ENCODE measurements around the gene UBASH3B.

DNA sequence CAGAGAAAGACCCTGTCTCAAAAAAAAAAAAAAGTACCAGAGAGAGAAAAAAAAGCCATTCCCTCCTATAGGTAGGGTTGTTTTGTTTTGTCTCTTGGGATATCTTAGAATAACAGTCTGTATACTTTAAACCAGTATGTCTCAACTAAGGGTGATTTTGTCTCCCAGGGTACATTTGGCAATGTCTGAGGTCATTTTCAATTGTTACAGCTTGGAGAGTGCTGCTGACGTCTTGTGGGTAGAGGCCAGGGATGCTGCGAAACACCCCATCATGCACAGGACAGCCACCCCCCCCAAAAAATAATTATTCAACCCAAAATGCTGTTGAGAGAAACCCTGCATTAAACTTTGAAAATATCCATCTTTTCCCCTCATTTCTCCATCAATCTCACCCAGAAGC, 126.7 kb downstream of the UBASH3B start:
- TF ChIP-seq, protein P1, sequence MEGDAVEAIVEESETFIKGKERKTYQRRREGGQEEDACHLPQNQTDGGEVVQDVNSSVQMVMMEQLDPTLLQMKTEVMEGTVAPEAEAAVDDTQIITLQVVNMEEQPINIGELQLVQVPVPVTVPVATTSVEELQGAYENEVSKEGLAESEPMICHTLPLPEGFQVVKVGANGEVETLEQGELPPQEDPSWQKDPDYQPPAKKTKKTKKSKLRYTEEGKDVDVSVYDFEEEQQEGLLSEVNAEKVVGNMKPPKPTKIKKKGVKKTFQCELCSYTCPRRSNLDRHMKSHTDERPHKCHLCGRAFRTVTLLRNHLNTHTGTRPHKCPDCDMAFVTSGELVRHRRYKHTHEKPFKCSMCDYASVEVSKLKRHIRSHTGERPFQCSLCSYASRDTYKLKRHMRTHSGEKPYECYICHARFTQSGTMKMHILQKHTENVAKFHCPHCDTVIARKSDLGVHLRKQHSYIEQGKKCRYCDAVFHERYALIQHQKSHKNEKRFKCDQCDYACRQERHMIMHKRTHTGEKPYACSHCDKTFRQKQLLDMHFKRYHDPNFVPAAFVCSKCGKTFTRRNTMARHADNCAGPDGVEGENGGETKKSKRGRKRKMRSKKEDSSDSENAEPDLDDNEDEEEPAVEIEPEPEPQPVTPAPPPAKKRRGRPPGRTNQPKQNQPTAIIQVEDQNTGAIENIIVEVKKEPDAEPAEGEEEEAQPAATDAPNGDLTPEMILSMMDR (IDR thresholded peaks at IDR 0.05; ENCODE audit: low read depth, low read length): no peak
- TF ChIP-seq POLR2A (IDR thresholded peaks at IDR 0.05; ENCODE audit: extremely low read depth, insufficient read length): no peak
